GM19025 (cell line): ENCODE data around the gene COL21A1.

Source experiments
- ATAC-seq: cut with Tn5 transposase; IDR thresholded peaks from one replicate; pipeline ENCODE4 v1.9.1; 2021; ENCODE audit warnings: mild to moderate bottlenecking, low read depth, moderate library complexity; ENCODE audit not compliant: unreplicated experiment

COL21A1 gene

DNA sequence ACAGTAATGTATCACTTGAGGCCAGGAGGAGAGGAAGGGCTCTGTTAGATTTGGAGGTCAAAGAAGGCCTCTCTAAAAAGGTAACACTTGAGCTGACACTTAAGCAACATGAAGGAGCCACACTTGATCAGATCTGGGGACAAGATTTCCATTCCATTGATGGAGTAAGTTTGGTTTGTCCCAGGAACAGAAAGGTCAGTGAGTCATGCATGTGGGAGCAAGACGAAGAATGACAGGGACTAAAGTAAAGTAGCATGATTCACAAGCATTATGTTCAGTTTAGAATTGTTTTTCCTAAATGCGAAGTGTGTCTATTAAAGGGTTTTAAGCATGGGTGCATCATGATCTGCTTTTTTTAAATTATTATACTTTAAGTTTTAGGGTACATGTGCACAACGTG is 47.4 kb downstream of the COL21A1 start:
- ATAC-seq, result no peak

DNA sequence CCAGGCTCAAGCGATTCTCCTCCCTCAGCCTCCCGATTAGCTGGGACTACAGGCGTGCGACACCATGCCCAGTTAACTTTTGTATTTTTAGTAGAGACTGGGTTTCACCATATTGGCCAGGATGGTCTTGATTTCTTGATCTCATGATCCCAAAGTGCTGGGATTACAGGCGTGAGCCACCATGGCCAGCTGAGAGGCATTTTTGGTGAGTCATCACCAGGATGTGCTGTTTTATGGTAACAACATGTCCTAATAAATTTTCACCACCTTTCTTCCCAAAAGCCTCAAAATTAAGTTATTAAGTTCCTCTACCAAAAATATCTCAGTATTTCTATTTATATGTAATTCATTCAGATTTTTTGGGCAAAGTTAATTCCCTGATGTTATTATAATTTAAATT is 53.5 kb downstream of the COL21A1 start:
- ATAC-seq, result no peak

DNA sequence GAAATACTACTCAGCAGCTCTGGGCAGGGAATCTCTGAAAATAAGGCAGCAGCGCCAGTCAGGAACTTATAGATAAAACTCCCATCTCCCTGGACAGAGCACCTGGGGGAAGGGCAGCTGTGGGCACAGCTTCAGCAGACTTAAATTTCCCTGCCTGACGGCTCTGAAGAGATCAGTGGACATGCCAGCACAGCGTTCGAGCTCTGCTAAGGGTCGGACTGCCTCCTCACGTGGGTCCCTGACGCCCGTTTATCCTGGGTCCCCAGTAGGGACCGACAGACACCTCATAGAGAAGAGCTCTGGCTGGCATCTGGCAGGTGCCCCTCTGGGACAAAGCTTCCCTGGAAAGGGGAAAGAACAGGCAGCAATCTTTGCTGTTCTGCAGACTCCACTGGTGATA is 59.0 kb downstream of the COL21A1 start:
- no peak for ATAC-seq

DNA sequence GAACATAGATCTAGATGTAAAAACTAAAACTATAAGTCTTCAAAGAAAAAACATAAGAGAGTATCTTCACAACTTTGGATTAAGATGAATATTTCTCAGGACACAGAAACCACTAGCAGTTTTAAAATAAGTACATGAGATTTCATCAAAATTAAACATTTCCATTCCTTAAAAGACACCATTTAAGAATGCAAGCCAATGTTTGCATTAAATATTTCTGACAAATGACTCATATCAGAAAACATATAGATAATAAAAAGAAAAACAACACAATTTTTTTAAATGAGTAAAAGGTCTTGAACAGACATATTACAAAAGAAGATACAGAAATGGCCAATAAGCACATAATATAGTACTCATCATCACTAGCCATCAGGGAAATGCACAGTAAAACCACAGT is 59.7 kb downstream of the COL21A1 start:
- ATAC-seq, result no peak

DNA sequence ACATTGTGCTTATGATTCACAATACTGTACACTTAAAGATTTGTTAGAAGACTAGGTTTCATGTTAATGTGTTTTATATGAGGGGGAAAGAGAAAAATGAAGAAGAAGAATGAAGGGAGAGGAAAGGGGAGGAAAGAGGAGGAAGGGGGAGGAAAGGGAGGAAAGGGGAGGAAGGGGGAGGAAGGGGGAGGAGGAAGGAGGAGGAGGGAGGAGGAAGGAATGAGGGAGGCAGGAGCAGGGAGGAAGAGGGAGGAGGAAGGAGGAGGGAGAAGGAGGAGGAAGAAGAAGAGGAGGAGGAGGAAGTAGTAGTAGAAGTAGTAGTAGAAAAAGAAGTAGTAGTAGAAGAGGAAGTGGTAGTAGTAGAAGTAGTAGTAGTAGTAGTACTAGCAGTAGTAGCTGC is 70.6 kb downstream of the COL21A1 start:
- ATAC-seq, result no peak

DNA sequence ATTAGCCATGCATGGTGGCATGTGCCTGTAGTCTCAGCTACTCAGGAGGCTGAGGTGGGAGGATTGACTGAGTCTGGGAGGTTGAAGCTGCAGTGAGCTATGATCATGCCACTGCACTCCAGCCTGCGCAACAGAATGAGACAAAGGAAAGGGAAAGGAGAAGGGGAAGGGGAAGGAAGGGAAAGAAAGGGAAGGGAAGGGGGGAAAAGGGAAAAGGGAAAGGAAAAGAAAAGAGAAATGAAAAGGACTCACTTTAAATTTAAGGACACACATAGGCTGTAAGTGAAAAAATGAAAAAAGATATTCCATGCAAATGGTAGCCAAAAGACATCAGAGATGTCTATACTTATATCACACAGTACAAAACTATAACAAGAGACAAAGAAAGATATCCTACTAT is 74.2 kb downstream of the COL21A1 start:
- ATAC-seq, result no peak

DNA sequence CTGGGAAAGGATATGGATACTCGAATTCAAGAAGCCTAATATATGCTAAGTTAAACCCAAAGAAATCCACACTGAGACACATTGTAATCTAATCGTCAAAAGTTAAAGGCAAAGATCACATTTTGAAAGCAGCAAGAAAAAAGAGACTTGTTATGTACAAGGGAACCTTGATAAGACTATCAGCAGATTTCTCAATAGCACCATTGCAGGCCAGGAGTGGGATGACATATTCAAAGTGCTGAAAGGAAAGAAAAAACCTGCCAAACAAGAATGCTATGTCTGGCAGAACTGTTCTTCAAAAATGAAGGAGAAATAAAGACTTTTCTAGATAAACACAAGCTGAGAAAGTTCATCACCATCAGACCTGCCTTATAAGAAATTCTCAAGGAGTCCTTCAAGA is 75.2 kb downstream of the COL21A1 start:
- ATAC-seq, result no peak

DNA sequence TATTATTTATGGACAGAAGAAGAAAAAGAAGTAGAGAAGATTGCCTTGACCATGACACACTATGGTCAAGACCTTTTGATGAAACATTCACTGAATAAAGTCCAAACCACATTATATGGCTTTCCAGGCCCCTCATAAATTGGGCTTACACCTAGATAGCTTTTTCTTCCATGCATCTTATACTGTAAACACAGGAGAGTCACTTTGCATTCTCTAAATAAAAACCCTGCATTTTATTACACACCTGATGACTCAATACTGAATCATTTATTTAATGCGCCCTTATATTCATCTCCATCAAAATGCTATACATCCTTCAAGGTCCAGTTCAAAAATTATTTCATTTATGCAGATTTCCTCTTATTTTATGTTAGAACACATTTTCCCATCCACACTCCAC is 78.0 kb downstream of the COL21A1 start:
- ATAC-seq, result no peak

DNA sequence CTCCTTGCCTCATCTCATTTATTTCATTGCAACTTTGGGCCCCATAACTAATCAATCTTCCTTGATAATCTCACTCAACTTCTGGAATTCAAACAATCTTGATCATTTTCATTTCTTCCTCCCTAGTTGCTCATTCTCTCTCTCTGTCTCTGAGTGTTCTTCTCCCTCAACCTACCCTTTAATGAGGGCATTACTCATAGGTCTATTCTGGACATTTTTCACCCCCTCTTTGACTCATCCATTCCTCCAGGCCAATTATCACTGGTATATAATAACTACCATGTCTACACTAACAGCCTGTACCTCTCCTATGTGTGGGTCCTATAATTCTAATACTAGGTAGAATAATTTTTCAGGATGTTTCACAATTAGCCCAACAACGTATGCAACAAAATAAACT is 78.8 kb downstream of the COL21A1 start:
- no peak for ATAC-seq

DNA sequence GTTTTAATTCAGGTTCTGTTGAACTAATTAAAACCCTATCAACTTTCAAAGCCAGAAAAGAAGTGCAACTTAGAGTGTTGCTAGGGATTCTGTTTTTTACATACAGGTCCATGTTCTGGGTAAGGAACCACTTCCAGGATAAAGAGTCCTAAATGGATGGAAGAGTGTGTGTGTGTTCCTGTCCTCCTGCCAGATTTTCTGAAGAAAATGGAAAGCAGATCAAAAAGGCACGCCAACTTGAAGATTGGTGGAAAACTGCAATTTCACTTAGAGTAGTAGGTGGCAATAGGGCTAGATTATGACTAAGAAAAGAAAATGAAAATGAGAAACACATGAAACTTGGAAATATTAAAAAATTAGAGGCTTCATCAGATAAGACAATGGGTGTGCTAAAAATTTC is 85.3 kb downstream of the COL21A1 start:
- ATAC-seq, result no peak

DNA sequence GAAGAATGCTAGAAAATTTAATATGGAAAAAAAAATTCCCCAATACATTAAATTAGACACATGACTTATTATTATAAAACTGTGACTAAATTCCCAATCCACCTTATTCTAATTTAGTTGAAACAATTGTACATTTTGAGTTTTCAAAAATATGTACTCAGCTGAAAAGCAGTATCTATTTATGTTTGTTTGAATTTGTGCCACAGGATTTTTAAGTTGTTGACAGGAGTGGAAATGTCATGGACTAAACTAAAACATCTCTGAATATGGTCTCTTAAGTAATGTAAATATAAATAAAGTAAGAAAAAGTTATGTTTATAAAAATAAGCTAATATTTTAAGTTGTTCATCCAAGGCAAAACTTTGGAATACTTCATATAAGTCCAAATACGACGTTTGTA is 86.9 kb downstream of the COL21A1 start:
- no peak for ATAC-seq

DNA sequence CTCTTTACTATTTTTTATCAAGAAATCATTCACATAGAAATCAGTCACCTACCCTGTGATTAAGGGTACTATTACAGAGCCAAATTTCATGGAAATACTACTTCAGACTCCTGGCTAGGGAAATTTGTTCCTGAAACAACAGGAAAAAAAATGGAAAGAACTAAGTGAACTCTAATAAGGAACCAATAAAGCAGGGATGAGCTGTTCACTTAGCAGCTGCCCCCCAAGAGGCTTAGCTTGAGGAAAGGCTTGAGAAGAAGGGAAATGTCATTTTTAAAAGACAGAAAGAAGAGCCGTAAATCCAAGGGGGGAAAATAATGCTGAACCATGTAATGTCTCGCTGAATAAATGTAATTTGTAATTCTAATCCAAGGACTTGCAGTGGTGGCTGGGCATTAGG is 88.8 kb downstream of the COL21A1 start:
- no peak for ATAC-seq

DNA sequence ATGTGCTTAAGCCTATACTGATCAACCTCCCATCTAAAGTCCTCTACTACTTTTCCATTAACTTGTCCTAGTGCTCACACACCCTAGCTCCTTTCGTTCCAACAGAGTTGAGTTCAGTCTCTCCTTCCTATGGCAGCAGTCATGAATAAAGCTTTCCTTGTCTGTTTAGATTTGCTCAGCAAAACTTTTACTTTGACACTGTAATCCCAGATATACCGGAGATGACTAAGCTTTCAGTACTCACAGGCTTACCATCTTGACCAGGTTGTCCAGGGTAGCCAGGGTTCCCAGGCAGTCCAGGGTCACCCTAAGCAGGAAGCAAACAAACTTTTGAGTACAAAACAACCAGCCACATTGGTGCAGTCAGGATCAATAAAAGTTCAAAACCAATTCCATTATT is 90.7 kb downstream of the COL21A1 start:
- no peak for ATAC-seq

DNA sequence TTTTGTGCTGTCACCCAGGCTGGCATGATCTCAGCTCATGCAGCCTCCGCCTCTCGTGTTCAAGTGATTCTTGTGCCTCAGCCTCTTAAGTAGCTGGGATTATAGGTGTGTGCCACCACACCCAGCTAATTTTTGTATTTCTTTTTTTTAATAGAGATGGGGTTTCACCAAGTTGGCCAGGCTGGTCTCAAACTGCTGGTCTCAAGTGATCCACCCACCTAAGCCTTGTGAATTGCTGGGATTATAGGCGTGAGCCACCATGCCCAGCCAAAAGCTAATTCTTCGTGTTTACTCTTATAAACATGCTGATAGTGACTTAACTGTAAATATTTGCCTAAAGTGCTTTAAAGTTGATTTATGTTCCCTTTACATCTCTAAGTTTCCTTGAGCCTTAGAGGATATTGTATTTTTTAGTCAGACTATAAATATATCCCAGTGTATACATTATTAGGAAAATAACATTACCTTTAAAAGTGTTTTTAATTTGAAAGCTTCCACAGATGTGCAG is 91.7 kb downstream of the COL21A1 start:
- ATAC-seq, result no peak

DNA sequence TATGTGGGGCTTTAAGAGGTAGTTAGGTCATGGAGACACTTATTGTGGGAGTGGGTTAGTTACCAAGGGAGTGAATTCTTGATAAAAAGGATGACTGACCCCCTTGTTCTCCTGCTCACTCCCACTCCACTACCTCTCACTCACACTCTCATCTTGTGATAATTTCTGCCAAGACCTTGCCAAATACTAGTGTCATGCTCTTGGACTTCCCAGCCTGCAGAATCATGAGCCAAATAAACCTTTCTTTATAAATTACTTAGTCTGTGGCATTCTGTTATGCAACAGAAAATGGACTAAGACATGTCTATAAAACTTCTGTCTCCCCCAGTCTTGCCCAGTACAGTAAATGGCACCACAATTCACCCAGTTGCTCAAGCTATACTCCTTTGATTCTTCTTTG is 93.3 kb downstream of the COL21A1 start:
- ATAC-seq, result no peak

DNA sequence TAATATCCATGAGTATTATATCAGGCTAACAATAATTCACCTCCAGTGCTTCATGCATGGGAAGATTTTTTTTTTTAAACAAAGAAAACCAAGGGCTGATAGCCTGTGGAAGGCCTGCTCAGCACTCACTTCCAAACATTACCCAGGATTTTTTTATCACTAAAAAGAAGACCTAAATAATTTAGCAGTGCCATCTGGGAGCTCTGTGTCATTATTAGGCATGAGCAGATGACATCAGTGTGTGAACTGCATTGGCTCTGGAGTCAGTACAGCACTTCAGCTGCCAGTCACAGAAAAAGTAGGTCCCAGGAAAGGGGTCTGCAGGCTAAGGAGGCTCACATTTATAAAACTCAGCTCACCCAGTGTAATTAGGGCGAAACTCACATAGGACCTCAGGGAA is 94.8 kb downstream of the COL21A1 start:
- ATAC-seq, result no peak

DNA sequence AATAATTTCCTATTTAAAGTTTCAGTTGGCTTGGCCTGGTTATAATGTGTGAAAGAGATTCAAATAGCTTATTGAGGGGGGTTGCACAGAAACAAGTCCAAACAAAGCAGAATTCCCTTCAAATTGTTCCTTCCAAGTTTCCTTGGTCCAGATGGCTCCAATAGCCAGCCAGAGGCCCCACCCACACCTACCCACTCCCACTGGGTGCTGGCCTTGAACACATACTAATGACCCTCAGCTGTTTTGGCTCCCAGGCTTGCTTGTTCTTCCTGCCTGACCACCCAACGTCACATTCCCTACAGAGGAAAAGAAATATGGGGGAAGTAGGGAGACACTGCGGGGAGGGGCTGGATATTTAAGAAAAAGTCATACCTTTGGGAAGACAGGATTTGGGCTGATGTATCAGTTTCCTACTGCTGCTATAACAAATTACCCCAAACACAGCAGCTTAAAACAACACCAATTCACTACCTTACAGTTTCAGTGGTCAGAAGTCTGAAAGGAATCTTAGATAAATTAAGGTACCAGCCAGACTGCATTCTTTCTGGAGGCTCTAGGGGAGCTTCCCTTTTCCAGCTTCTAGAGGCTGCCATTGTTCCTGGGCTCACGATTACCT is 95.7 kb downstream of the COL21A1 start:
- no peak for ATAC-seq

DNA sequence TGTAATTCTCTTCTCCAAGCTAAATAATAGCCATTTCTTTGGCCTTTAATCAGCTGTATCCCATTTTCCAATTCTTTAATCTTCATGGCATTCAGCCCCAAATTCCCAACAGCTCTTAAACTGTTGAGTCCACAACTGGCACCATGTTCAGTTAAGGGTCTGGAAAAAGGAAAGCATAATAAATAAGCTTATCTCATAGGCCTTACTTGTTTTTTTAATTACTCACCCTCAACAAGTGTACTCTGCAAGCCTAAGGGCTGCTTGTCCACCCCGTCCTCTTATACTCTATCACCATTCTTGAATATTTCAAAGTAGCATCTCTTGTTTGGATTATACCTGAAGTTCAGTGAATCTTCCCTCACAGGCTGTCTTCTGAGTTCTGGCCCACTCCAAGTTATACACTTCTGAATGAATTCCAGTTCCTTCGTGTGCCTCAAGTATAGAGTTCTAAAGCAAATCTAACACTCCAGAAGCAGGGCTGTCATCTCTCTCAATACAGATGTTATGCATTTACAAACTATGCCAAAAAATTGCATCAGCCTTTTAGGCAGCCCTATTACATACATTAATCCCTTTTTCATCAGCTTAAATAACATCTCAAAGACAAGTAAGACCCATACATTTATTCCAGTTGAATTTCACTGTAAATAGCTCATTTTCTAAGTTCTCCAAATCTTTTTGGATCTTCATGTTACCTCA is 98.7 kb downstream of the COL21A1 start:
- ATAC-seq, result no peak

DNA sequence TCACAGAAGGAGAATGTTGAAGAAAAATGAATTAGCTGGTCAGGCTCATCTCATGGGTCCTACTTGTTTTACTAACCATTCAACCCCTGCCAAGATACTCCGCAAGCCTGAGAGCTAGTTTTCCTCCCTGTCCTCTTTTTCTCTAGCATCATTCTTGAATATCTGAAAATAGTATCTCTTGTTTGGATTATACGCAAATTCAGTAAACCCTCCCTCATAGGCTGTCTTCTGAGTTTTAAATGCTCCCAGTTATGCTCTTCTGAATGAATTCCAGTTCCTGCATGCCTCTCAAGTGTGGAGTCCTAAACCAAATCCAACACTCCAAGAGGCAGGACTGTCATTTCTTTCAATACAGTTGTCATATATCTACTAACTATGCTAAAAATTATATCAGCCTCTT is 99.6 kb downstream of the COL21A1 start:
- ATAC-seq, result no peak

DNA sequence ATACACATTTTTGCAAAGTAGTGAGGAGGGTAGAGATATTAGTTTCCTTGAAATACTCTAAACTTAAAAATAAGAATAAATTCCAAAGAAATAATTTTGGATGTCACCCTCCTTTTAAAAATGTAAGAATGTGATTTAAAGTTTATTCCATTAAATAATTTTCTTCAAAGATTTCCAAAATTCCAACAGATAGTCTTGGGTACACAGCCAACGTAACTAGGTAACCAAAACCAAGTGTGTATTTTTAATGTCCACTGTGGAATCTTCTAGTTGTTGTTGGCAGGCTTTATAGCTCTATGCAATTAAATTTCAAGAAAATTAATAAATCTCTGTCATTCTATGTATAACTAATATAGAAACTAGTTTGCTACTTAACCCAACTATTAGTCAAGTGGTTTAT is 101.3 kb downstream of the COL21A1 start:
- no peak for ATAC-seq

DNA sequence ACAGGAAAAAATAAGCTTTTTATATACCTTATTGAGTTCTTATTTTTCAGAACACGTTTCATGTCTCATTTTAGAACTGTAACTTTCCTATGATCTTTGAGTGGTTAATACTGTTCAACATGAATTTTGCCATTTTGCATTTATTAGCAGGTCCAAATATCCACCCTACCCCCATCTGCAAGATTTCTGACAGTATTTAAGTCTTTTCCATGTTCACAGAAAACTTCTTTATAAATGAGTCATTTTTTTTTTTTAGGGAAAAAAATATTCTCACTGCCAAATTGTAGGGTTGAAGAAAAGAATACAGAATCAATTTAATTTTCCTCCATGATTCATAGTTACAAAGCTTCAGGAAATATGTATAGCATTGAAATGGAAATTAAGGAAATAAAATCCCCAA is 101.8 kb downstream of the COL21A1 start:
- ATAC-seq, result no peak

DNA sequence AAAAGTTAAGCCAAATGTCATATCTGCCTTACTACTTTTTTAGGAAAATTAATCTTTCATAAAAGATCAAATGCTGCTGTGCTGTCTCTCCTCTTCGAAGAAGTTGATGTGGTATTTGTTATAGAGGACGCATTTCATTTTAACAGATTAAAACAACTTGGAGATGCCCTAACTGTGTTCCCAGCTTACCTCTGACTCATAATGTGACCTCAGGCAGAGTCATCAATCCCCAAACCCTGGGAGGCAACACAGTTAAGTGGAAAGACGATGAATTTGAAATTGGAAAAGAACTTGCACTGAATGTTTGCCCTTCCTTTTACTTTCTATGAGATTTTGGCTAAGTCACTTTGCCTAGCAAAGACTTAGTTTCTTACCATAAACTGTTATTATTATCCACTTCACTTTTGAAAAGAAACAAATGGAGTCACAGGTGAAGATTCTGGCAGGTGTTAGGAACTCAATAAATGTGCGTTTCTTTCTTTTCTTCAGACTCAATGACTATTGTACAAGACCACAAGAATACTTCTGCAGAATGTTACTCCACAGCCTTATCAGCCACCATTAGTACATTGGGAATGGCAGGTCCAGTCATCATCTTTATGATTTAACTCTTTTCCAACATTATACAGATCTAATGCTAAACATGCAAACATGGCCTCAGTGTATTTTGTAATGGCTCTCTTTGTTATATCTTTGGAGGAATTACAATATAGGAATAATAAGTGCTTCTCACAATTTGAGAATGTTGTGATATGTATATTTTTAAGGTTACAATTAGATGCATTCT is 102.6 kb downstream of the COL21A1 start:
- no peak for ATAC-seq
